CD14-positive monocyte (primary cell): Measurements from ENCODE around the gene CFAP74. TPM values are rescaled to one million over a fixed set of nuclear protein-coding genes. Genes with fewer than 3 reads are reported as not detected.

Experiments
- DNase-seq, 3 donors: peaks; one replicate each; pipeline ENCODE4 v3.0.0-alpha.2; 2011 to 2022
- H2AFZ ChIP-seq: 2 replicates; pipeline ENCODE4 v1.6.0; 2012; ENCODE audit warnings: mild to moderate bottlenecking, low read depth, low read length, inconsistent platforms; ENCODE audit not compliant: insufficient read depth, poor library complexity, severe bottlenecking
- H3K27ac ChIP-seq, 2 donors: 1 replicate in 1 of 2; 2 replicates in 1 of 2; pipeline ENCODE4 v1.5.1; 2012 to 2013; ENCODE audit warnings: low read length in 2 of 2, control low read depth in 1 of 2, inconsistent platforms in 1 of 2, low read depth in 1 of 2, mild to moderate bottlenecking in 1 of 2
- H3K27me3 ChIP-seq, 2 donors: one replicate each; pipeline versions ENCODE4 v1.6.0 to v1.6.1; 2011 to 2013; ENCODE audit warnings: low read length in 2 of 2; ENCODE audit not compliant: control insufficient read depth in 2 of 2, insufficient read depth in 2 of 2
- H3K36me3 ChIP-seq, 2 donors: replicated peaks in 1 of 2; 1 replicate in 1 of 2; 2 replicates in 1 of 2; pipeline versions ENCODE4 v1.5.1 to v1.6.1; 2012 to 2013; ENCODE audit warnings: low read length in 2 of 2, control low read depth in 1 of 2, inconsistent platforms in 1 of 2, mild to moderate bottlenecking in 1 of 2; ENCODE audit not compliant: insufficient read depth in 2 of 2, control insufficient read depth in 1 of 2
- H3K4me1 ChIP-seq, 2 donors: 1 replicate in 1 of 2; 2 replicates in 1 of 2; pipeline versions ENCODE4 v1.5.1 to v1.6.1; 2012 to 2013; ENCODE audit warnings: low read length in 2 of 2, control low read depth in 1 of 2, inconsistent platforms in 1 of 2, mild to moderate bottlenecking in 1 of 2, moderate library complexity in 1 of 2; ENCODE audit not compliant: insufficient read depth in 2 of 2, control insufficient read depth in 1 of 2
- H3K4me2 ChIP-seq: replicated peaks from 2 replicates; pipeline ENCODE3; 2012; ENCODE audit warnings: low read length, moderate library complexity, mild to moderate bottlenecking; ENCODE audit not compliant: poor library complexity, severe bottlenecking; ENCODE audit errors: extremely low read depth
- H3K4me3 ChIP-seq, 3 experiments: fragments of 200-600 bp in 1 of 3; sonication (generic) in 1 of 3; replicated peaks in 1 of 3; 1 replicate in 2 of 3; 2 replicates in 1 of 3; pipeline ENCODE4 v1.5.1; 2011 to 2013; ENCODE audit warnings: low read length in 3 of 3, mild to moderate bottlenecking in 3 of 3, control low read depth in 2 of 3, low read depth in 2 of 3, inconsistent platforms in 1 of 3, moderate library complexity in 1 of 3
- H3K79me2 ChIP-seq: 2 replicates; pipeline ENCODE4 v1.6.0; 2012; ENCODE audit warnings: mild to moderate bottlenecking, control low read depth, inconsistent platforms, low read length, moderate library complexity; ENCODE audit not compliant: insufficient read depth
- H3K9ac ChIP-seq: 2 replicates; pipeline ENCODE4 v1.6.0; 2017; ENCODE audit warnings: low read length, mild to moderate bottlenecking; ENCODE audit not compliant: insufficient read depth, poor library complexity, severe bottlenecking
- H3K9me3 ChIP-seq, 2 donors: replicated peaks in 1 of 2; 1 replicate in 1 of 2; 2 replicates in 1 of 2; pipeline versions ENCODE4 v1.5.1 to v1.6.1; 2012 to 2013; ENCODE audit warnings: low read length in 2 of 2, control low read depth in 1 of 2; ENCODE audit not compliant: control insufficient read depth in 1 of 2, insufficient read depth in 1 of 2
- H4K20me1 ChIP-seq: 2 replicates; pipeline ENCODE4 v1.6.0; 2012; ENCODE audit warnings: mild to moderate bottlenecking, low read length, control low read depth, moderate library complexity; ENCODE audit not compliant: insufficient read depth
- H3K27ac Mint-ChIP-seq, 7 donors: one replicate each; pipeline ENCODE4 v1.8.0; 2020; ENCODE audit warnings: mild to moderate bottlenecking in 7 of 7, mixed read lengths in 7 of 7, moderate library complexity in 6 of 7, inconsistent platforms in 2 of 7
- H3K27me3 Mint-ChIP-seq, 3 donors: one replicate each; pipeline ENCODE4 v1.8.0; 2021 to 2022; ENCODE audit warnings: low read depth in 3 of 3, mild to moderate bottlenecking in 3 of 3, mixed read lengths in 3 of 3, moderate library complexity in 3 of 3, inconsistent platforms in 1 of 3
- H3K36me3 Mint-ChIP-seq, 2 donors: one replicate each; pipeline ENCODE4 v1.8.0; 2020; ENCODE audit warnings: mixed read lengths in 2 of 2, inconsistent platforms in 1 of 2, mild to moderate bottlenecking in 1 of 2
- H3K4me1 Mint-ChIP-seq: one replicate; pipeline ENCODE4 v1.8.0; 2020; ENCODE audit warnings: mild to moderate bottlenecking, mixed read lengths
- H3K4me3 Mint-ChIP-seq, 2 donors: one replicate each; pipeline ENCODE4 v1.8.0; 2020; ENCODE audit warnings: mild to moderate bottlenecking in 2 of 2, mixed read lengths in 2 of 2, moderate library complexity in 1 of 2
- H3K9me3 Mint-ChIP-seq, 7 donors: one replicate each; pipeline ENCODE4 v1.8.0; 2020 to 2022; ENCODE audit warnings: mixed read lengths in 7 of 7, mild to moderate bottlenecking in 6 of 7, moderate library complexity in 6 of 7, inconsistent platforms in 2 of 7
- WGBS: methylation state at CpG from one replicate; pipeline ENCODE4 v1.1.5; 2013; ENCODE audit warnings: missing lambda C conversion rate; ENCODE audit not compliant: insufficient coverage; 5-methylcytosine and 5-hydroxymethylcytosine counted together
- intact Hi-C, 2 donors: fragments of 100-400 bp; cut with micrococcal nuclease; formaldehyde crosslinking; loops; one replicate each; pipeline versions ENCODE4 v1.15.0 to v1.15.1; 2023
- polyA plus RNA-seq, 3 donors: library from polyadenylated mRNA; depleted of rRNA in 1 of 3; unstranded in 2 of 3; stranded (reverse) in 1 of 3; fragments of 300-500 nt in 2 of 3; fragments of >200 nt in 1 of 3; fragmentation: Illumina TruSeq in 2 of 3; gene quantifications; 1 replicate in 2 of 3; 2 replicates in 1 of 3; pipeline ENCODE4 v1.2.3, GENCODE V29; 2012 to 2021
- TF ChIP-seq, protein P1 (sequence below): fragments of 200-600 bp; IDR thresholded peaks from one replicate; pipeline ENCODE4 v1.8.0; 2022; ENCODE audit warnings: antibody characterized with exemption, mild to moderate bottlenecking

CFAP74 gene
- polyA plus RNA-seq, 3 donors = not detected

DNA sequence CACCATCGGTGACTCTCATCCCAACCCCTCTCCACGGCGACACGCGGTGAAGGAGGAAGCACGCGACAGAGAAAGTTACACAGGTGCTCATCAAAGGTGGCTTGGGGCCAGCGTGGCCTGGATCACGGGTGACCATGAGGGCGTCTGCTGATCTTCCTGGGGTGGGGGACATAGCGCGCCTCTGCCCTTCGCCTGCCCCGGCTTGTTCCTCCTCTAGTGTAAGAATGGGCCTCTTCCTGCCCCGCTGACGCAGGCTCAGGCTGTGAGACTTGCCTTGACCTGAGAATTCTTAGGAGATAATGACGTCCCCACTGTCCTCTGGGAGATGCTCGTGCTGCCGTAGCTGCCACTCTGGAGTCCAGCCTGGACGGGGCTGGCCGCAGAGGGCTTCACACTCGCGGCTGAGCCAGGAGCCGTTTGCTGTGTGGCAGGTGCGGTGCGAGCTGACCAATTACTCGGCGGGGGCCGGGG is 45.5 kb downstream of the CFAP74 start:
- H3K36me3 ChIP-seq = no peaks in the 10 kb centered on the region
- Mint-ChIP-seq H3K4me1 (peaks cover 3% of the 10 kb centered on the region), H3K27me3 (peaks cover 16 to 28% (median 20%) of the 10 kb centered on the region in 3 donors), H3K9me3 (peaks cover 3 to 8% (median 5%) of the 10 kb centered on the region in 7 donors), H3K4me3 (no peak overlapping the region), H3K36me3 (no peaks in the 10 kb centered on the region), H3K27ac (no peak overlapping the region)
- no peak overlapping the region for H3K4me2 ChIP-seq
- no peak overlapping the region for H3K4me3 ChIP-seq
- no peaks in the 10 kb centered on the region for H4K20me1 ChIP-seq
- intact Hi-C loops = no loop called here
- 75% methylated on average over 29 of the region's 29 CpGs for WGBS
- H3K79me2 ChIP-seq = no peaks in the 10 kb centered on the region
- H3K9me3 ChIP-seq = peaks cover 0 to 4% of the 10 kb centered on the region in 2 donors
- H2AFZ ChIP-seq = no peak overlapping the region
- peaks cover 0 to 3% of the 10 kb centered on the region in 2 donors for H3K27me3 ChIP-seq
- H3K9ac ChIP-seq = no peak overlapping the region
- peaks cover 6 to 8% of the 10 kb centered on the region in 2 donors for H3K4me1 ChIP-seq
- TF ChIP-seq, protein P1, sequence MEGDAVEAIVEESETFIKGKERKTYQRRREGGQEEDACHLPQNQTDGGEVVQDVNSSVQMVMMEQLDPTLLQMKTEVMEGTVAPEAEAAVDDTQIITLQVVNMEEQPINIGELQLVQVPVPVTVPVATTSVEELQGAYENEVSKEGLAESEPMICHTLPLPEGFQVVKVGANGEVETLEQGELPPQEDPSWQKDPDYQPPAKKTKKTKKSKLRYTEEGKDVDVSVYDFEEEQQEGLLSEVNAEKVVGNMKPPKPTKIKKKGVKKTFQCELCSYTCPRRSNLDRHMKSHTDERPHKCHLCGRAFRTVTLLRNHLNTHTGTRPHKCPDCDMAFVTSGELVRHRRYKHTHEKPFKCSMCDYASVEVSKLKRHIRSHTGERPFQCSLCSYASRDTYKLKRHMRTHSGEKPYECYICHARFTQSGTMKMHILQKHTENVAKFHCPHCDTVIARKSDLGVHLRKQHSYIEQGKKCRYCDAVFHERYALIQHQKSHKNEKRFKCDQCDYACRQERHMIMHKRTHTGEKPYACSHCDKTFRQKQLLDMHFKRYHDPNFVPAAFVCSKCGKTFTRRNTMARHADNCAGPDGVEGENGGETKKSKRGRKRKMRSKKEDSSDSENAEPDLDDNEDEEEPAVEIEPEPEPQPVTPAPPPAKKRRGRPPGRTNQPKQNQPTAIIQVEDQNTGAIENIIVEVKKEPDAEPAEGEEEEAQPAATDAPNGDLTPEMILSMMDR = no peak
- H3K27ac ChIP-seq = no peak overlapping the region
- DNase-seq = no peak

DNA sequence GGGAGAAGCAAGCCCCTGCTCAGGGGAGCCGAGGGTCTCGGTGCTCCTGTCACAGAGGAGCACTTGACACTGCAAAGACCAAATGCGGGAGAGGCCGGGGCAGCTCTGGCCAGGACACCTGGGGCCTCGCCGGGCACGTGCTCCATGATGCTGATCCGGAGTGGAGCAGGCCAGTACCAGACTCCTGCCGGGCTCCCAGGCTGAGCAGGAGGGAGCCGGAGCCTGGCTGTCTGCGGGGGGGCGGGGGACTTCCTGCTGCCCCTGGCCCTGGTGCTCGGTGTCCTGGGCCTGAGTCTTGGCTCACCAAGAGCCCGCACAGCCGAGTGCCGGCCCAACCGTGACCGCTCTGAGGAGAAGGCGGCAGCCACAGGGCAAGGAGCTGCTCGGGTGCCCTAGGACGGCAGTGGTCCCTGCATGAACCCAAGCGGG is 46.0 kb downstream of the CFAP74 start:
- Histone ChIP-seq H3K9ac (no peak overlapping the region), H3K27ac (no peak overlapping the region), H3K36me3 (no peaks in the 10 kb centered on the region), H3K4me3 (no peak overlapping the region), H4K20me1 (no peaks in the 10 kb centered on the region), H3K9me3 (peaks cover 0 to 4% of the 10 kb centered on the region in 2 donors), H3K4me1 (peaks cover 6 to 8% of the 10 kb centered on the region in 2 donors), H2AFZ (no peak overlapping the region), H3K4me2 (no peak overlapping the region), H3K27me3 (peaks cover 0 to 3% of the 10 kb centered on the region in 2 donors), H3K79me2 (no peaks in the 10 kb centered on the region)
- Mint-ChIP-seq H3K9me3 (peaks cover 2 to 8% (median 5%) of the 10 kb centered on the region in 7 donors), H3K4me1 (peaks cover 3% of the 10 kb centered on the region), H3K27me3 (peaks cover 11 to 26% (median 19%) of the 10 kb centered on the region in 3 donors), H3K36me3 (no peaks in the 10 kb centered on the region), H3K27ac (no peak overlapping the region), H3K4me3 (no peak overlapping the region)
- intact Hi-C loops = no loop called here
- DNase-seq = no peak
- TF ChIP-seq, protein P1 = no peak
- WGBS = 89% methylated on average over 21 of the region's 22 CpGs
